ENCODE results near the gene ARID1A. TPM values are rescaled to one million over a fixed set of nuclear protein-coding genes. Genes with fewer than 3 reads are reported as not detected.

The ARID1A gene
- total and polyA plus RNA-seq, 11 donors: 14.1 to 73.9 (median 45.3) TPM

DNA sequence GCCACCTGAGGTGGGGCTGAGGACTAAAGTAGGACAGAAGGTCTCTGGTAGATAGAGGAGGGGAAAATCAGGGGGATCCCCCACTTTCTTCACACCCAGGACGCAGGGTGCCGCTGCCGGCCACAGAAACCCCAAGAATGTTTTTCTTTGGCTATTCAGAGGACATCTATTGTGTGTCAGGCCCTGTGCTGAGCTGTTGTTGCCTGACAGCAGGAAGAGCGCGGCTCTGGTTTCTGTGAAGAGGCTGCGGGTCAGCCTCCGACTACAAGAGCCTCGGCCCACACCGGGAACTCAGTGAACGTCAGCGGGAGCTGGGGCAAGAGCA, 91.5 kb downstream of the ARID1A start:
- ATAC-seq: peak in 3 of 4 donors; percentile 5 to 18 (median 8)
- H3K27me3 ChIP-seq: no peaks in the 10 kb centered on the region
- no peak for DNase-seq
- no peaks in the 10 kb centered on the region for H3K9me3 ChIP-seq
- peak overlapping the region; percentile 96 to 100 (median 99) for H3K27ac ChIP-seq
- H3K36me3 ChIP-seq: peaks cover 0 to 13% (median 0%) of the 10 kb centered on the region in 9 donors
- peak overlapping the region; percentile 61 to 89 (median 75) for H3K4me3 ChIP-seq
- TF ChIP-seq POLR2A (IDR thresholded peaks at IDR 0.05): no peak
- no peak for TF ChIP-seq CTCF (IDR thresholded peaks at IDR 0.05)
- WGBS, 4 donors: 0 to 6% (median 1%) methylated on average over 11 of the region's 11 CpGs
- intact Hi-C loops (cut with DNase I): loop anchor here in 6 of 10 donors (1.0 to 5.0 kb wide), 7 partner anchors 35 to 286 kb away; partner anchors contain the start of gene ARID1A (in 1 of the 6)
- H3K4me1 ChIP-seq: peaks cover 12 to 87% (median 77%) of the 10 kb centered on the region in 12 donors

DNA sequence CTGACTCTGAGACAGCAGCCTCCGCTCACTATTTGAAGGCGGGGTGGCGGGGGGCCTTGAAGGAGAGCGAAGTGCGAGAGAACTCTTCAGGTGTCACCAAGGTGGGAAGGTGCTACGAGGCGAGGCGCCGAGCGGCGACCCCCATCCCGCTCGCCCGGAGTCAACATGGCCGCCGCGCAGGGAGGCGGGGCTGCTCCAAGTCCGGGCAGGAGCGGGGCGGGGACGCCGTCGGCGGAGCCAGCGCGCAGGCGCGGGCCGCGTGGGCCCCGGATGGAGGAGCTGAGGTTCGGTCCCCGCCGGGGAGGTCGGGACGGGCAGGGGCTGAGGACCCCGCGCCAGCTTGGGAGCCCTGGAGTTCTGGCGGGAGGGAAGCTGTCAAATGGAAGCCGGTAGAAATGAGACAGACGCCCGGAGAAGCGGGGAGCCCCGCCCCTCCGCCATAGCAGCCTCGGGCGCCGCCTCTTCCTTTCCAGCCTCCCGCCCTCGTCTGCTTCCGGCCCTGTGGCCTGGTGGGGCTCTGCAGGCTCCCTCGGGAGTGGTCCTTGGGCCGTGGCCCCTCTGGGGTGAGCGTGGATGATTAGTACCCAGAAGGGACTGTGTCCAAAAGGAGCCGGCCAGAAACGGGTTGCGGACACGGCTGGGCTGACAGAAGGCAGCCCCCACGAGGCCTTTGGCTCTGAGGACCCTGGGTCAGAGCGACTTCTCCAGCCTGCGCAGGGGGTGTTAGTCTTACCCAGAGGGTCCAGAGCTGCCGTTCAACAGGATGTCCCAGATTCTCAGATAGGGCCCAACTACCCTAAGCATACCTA, 92.1 kb downstream of the ARID1A start, which contains the start of gene PIGV:
TSS of gene PIGV (plus strand) at position 245 of the 809 bp plus-strand sequence. CDS start 2,866 bp downstream, outside the sequence.
- intact Hi-C loops (cut with DNase I): loop anchor here (1.0 to 5.0 kb wide), 13 partner anchors 36 to 287 kb away; partner anchors contain the start of gene ARID1A (in 1 of the 10)
- peak within 1 kb of the TSS; percentile 61 to 89 (median 75) for H3K4me3 ChIP-seq
- 0 to 1% (median 0%) methylated on average over 4 to 63 of the region's 63 CpGs for WGBS, 4 donors

GRCh38 chr1:26788515-26788785, 92.6 kb downstream of the ARID1A start:
- no peaks in the 10 kb centered on the region for H3K27me3 ChIP-seq
- no peak for ATAC-seq
- WGBS, 4 donors: 1 to 7% (median 4%) methylated on average over 10 of the region's 10 CpGs
- intact Hi-C loops (cut with DNase I): loop anchor here (1.0 to 5.0 kb wide), 10 partner anchors 36 to 186 kb away; partner anchors contain the start of gene ARID1A (in 1 of the 10)
- TF ChIP-seq POLR2A (IDR thresholded peaks at IDR 0.05) (no peak), CTCF (IDR thresholded peaks at IDR 0.05) (no peak)
- H3K4me3 ChIP-seq: peak overlapping the region; percentile 61 to 89 (median 75)
- H3K36me3 ChIP-seq: peaks cover 0 to 7% (median under 1%) of the 10 kb centered on the region in 9 donors
- DNase-seq: no peak
- H3K27ac ChIP-seq: peak overlapping the region; percentile 96 to 100 (median 99)
- no peaks in the 10 kb centered on the region for H3K9me3 ChIP-seq
- H3K4me1 ChIP-seq: peaks cover 10 to 76% (median 67%) of the 10 kb centered on the region in 12 donors

More for the DNA sequence above, 92.1 kb downstream of the ARID1A start, which contains the start of gene PIGV:
- Histone ChIP-seq H3K27me3 (no peaks in the 10 kb centered on the region), H3K36me3 (peaks cover 0 to 8% (median 2%) of the 10 kb centered on the region in 9 donors), H3K4me1 (peaks cover 12 to 81% (median 73%) of the 10 kb centered on the region in 12 donors), H3K9me3 (no peaks in the 10 kb centered on the region), H3K27ac (peak within 1 kb of the TSS; percentile 96 to 100 (median 99))
- TF ChIP-seq CTCF (IDR thresholded peaks at IDR 0.05): peak in 3 of 12 donors; percentile 6 to 32 (median 19)
- peak in 1 of 2 donors; percentile 66 for TF ChIP-seq POLR2A (IDR thresholded peaks at IDR 0.05)
- DNase-seq: peak; percentile 90 to 95 (median 90)
- peak; percentile 75 to 89 (median 87) for ATAC-seq

Measured in heart left ventricle (tissue), 16 donors.